Lower lobe of right lung (tissue), 2 donors: ENCODE measurements around the gene SAA1. TPM values are rescaled to one million over a fixed set of nuclear protein-coding genes. Genes with fewer than 3 reads are reported as not detected.

ENCODE experiments used
- ATAC-seq, 2 donors: fragments of 200-7000 bp; cut with Tn5 transposase; one replicate each; pipeline ENCODE4 v1.9.1; 2020 to 2022; ENCODE audit warnings: mild to moderate bottlenecking in 2 of 2, moderate library complexity in 2 of 2
- DNase-seq: peaks from one replicate; pipeline ENCODE4 v3.0.0-alpha.2; 2020
- H3K27ac ChIP-seq: fragments of 200-600 bp; one replicate; pipeline ENCODE4 v1.8.0; 2022
- H3K27me3 ChIP-seq: fragments of 200-600 bp; one replicate; pipeline ENCODE4 v1.8.0; 2022; ENCODE audit warnings: low read depth
- H3K36me3 ChIP-seq: fragments of 200-600 bp; one replicate; pipeline ENCODE4 v1.8.0; 2022; ENCODE audit warnings: mild to moderate bottlenecking
- H3K4me1 ChIP-seq: fragments of 200-600 bp; one replicate; pipeline ENCODE4 v1.8.0; 2022
- H3K4me3 ChIP-seq: fragments of 200-600 bp; one replicate; pipeline ENCODE4 v1.8.0; 2022; ENCODE audit warnings: mild to moderate bottlenecking
- H3K9me3 ChIP-seq: fragments of 200-600 bp; one replicate; pipeline ENCODE4 v1.8.0; 2022
- CTCF ChIP-seq: fragments of 200-600 bp; IDR thresholded peaks from one replicate; pipeline ENCODE4 v1.8.0; 2022; ENCODE audit warnings: antibody characterized with exemption, mild to moderate bottlenecking
- intact Hi-C: fragments of 100-400 bp; cut with DNase I; formaldehyde crosslinking; loops from one replicate; pipeline ENCODE4 v1.11.0; 2022
- total RNA-seq: library from RNA; stranded (reverse); fragmentation: NEBNext Ultra II Directional; extraction: Animal tissue kit (Norgen Biotek cat#: 25700); gene quantifications from one replicate; pipeline ENCODE4 v1.2.1, GENCODE V29; 2021
- donor health status: DM: no; HTN: yes; CAD: no; lungs with severe emphysema.

Gene SAA1
- total RNA-seq, 1 donor from 2014 or later, result 36.7 TPM

DNA sequence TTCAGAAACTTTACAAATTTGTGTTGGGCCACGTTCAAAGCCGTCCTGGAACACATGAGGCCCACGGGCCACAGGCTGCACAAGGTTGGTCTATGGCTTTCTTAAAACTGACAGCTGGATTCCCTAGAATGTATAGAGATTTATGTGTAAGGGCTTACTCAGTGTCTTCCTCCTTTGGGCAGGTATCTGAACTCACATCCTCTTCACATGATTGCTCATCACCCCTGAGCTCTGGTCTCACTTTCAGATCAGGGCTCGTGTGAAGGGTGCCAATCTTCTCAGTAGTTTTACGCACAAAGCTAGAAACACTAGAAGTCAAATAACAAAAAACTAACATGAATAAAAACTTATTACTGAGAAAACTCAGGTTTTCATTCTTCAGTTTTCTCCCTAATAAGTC lies 28.8 kb downstream of the SAA1 start:
- no peak for ATAC-seq
- no peak for TF ChIP-seq CTCF
- peaks cover 100% of the 10 kb centered on the region for H3K36me3 ChIP-seq

GRCh38 chr11:18295316-18295715 lies 29.3 kb downstream of the SAA1 start:
- no peak for TF ChIP-seq CTCF
- no peak overlapping the region for H3K4me3 ChIP-seq
- H3K27me3 ChIP-seq, result no peaks in the 10 kb centered on the region
- no peak for DNase-seq
- intact Hi-C loops, result no loop called here
- peaks cover 5% of the 10 kb centered on the region for H3K4me1 ChIP-seq
- H3K27ac ChIP-seq, result no peak overlapping the region
- no peak for ATAC-seq
- H3K36me3 ChIP-seq, result peaks cover 100% of the 10 kb centered on the region
- no peaks in the 10 kb centered on the region for H3K9me3 ChIP-seq

More for the DNA sequence above, 28.8 kb downstream of the SAA1 start:
- DNase-seq, result no peak
- Histone ChIP-seq H3K27me3 (no peaks in the 10 kb centered on the region), H3K9me3 (no peaks in the 10 kb centered on the region), H3K4me1 (peaks cover under 1% of the 10 kb centered on the region), H3K4me3 (no peak overlapping the region), H3K27ac (no peak overlapping the region)
- intact Hi-C loops, result no loop called here

DNA sequence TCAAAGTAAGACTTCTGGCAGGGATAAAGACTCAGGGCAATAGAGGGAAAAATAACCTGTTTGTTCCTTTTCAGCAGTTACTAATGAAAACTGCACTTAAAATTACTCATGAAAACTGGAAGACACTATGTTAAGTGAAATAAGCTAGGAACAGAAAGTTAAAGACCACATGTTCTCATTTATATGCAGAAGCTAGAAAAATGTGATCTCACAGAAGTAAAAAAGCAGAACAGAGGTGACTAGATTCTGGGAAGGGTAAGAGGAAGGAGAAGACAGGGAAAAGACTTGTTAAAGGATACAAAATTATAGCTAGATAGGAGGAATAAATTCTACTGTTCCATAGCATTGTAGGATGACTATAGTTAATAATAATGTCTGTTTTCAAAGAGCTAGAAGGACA lies 33.7 kb downstream of the SAA1 start:
- no peak for TF ChIP-seq CTCF
- Histone ChIP-seq H3K36me3 (peaks cover 96% of the 10 kb centered on the region), H3K27ac (no peak overlapping the region), H3K9me3 (no peaks in the 10 kb centered on the region), H3K27me3 (no peaks in the 10 kb centered on the region), H3K4me1 (peaks cover 6% of the 10 kb centered on the region), H3K4me3 (no peak overlapping the region)
- no peak for DNase-seq
- intact Hi-C loops, result no loop called here
- ATAC-seq, result no peak

- H3K27ac ChIP-seq, result no peak overlapping the region
- H3K36me3 ChIP-seq, result peaks cover 93% of the 10 kb centered on the region
- H3K27me3 ChIP-seq, result no peaks in the 10 kb centered on the region
- no peak for ATAC-seq
- intact Hi-C loops, result no loop called here
- peaks cover 6% of the 10 kb centered on the region for H3K4me1 ChIP-seq
- no peak overlapping the region for H3K4me3 ChIP-seq
- H3K9me3 ChIP-seq, result no peaks in the 10 kb centered on the region
- DNase-seq, result no peak
- TF ChIP-seq CTCF, result no peak
These were observed 38.7 kb downstream of the SAA1 start for GRCh38 chr11:18304745-18305144.

DNA sequence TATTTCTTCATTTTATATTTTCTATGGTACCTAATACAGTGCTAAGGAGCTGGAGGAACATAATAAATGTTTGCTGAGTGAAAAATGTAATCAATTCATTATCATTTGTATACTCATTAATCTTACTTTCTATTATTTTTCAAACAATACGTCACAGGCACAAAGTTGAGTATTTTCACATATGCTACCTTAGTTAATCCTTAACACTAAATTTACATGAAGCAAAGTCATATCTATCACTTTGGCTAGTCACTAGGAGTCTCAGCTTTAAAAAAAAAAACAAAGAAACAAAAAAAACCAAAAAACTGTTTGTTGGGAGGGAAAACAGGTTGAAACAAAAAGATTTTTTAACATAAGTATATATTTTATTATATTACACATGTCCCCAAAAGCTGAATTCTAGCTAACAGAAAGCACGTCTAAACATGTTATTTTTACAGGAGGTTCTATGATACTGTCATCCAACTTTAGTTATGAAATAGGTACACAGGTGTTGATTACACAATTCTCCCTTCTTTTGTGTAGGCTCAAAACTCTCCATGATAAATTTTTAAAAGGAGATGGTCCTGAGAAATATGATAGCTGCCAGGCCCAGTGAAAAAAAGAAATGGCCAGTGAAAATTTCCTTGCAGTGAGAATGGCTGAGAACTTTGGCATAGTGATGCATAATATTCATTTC lies 41.5 kb downstream of the SAA1 start:
- no peak for TF ChIP-seq CTCF
- H3K4me3 ChIP-seq, result no peak overlapping the region
- DNase-seq (no peak), ATAC-seq (no peak)
- no peaks in the 10 kb centered on the region for H3K9me3 ChIP-seq
- H3K27me3 ChIP-seq, result no peaks in the 10 kb centered on the region
- no peak overlapping the region for H3K27ac ChIP-seq
- H3K4me1 ChIP-seq, result peaks cover 14% of the 10 kb centered on the region
- intact Hi-C loops, result no loop called here
- H3K36me3 ChIP-seq, result peaks cover 90% of the 10 kb centered on the region
